ENCODE data around the gene CTBP2. TPM values are rescaled to one million over a fixed set of nuclear protein-coding genes. Genes with fewer than 3 reads are reported as not detected.

Gene CTBP2
- polyA plus RNA-seq, 1 donor from 2014 or later: 0.50 TPM

DNA sequence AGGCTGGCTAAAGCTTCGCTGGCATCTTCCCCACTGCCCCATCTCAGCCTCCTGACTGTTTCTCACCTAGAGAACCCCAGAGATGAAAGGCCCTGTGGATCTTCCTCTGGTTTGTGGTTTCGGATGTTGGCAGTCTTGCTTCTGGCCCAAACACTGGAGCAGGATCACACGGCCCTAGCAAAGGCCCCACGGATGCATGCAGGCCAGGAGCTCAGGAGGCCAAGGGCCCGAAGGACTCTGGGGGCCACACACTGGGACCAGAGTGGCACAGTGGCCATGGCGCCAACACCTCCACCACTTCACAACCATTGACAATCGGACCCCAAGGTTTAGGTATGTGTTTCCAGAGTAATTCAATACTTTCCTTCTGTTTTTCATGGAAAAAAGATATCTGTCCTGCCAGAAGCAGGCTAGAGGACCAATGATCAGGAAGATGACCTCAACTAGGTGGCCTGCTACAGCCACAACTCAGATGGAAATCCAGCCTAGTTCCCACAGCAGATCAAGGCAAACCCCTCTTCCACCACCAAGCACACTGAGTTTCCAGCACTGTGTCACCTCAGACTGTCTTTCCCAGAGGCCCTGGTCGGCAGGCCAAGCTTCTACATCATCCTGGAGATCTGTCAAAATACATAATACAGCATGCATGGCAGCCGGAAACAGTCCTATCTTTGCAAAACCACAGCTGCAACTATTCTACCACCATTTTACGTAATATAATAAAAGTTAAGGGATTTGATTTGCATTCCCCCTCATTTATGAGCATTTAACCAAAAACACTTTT is 53.0 kb downstream of the CTBP2 start:
- Mint-ChIP-seq H3K4me3 (no peak overlapping the region), H3K27ac (peak overlapping the region in 1 of 3 donors; percentile 64), H3K9me3 (peaks cover 2 to 9% (median 3%) of the 10 kb centered on the region in 3 donors), H3K36me3 (peaks cover 6% of the 10 kb centered on the region), H3K27me3 (peaks cover 14% of the 10 kb centered on the region), H3K4me1 (no peaks in the 10 kb centered on the region)

DNA sequence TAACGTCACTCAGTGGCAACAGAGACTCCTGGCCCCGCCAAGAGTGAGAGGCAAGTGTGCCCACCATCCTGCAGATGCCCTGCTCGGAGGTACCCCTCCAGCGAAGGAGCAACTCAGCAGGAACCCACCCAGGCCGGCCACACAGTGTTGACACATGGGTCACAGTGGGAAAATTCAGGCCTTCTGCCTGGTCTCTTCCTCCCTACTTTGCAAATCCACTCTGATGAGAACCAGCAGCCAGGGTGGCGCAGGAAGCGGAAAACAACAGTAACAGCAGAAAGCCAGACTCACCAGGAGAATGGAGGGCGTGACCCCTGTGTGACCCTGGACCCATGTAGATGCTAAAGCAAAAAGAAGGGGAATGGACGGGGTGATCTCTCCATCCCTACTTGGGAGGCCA is 53.8 kb downstream of the CTBP2 start:
- Mint-ChIP-seq H3K4me1 (no peaks in the 10 kb centered on the region), H3K27me3 (peaks cover 12% of the 10 kb centered on the region), H3K9me3 (peaks cover 2 to 9% (median 3%) of the 10 kb centered on the region in 3 donors), H3K27ac (no peak overlapping the region), H3K36me3 (peaks cover 3% of the 10 kb centered on the region), H3K4me3 (no peak overlapping the region)

- no peak overlapping the region for H3K4me3 Mint-ChIP-seq
- H3K4me1 Mint-ChIP-seq: no peaks in the 10 kb centered on the region
- H3K9me3 Mint-ChIP-seq: peaks cover 2 to 9% (median 3%) of the 10 kb centered on the region in 3 donors
- peaks cover 8% of the 10 kb centered on the region for H3K27me3 Mint-ChIP-seq
- H3K27ac Mint-ChIP-seq: no peak overlapping the region
- peaks cover 2% of the 10 kb centered on the region for H3K36me3 Mint-ChIP-seq
These were observed 54.6 kb downstream of the CTBP2 start for GRCh38 chr10:125105706-125106255.

- H3K27me3 Mint-ChIP-seq: peaks cover 9% of the 10 kb centered on the region
- no peaks in the 10 kb centered on the region for H3K4me1 Mint-ChIP-seq
- peaks cover 2 to 9% (median 3%) of the 10 kb centered on the region in 3 donors for H3K9me3 Mint-ChIP-seq
- H3K4me3 Mint-ChIP-seq: no peak overlapping the region
- no peak overlapping the region for H3K27ac Mint-ChIP-seq
- H3K36me3 Mint-ChIP-seq: peaks cover 2% of the 10 kb centered on the region
These were observed 55.2 kb downstream of the CTBP2 start for GRCh38 chr10:125105155-125105554.

- Mint-ChIP-seq H3K27me3 (peaks cover 11% of the 10 kb centered on the region), H3K9me3 (peaks cover 2 to 9% (median 3%) of the 10 kb centered on the region in 3 donors), H3K27ac (no peak overlapping the region), H3K4me3 (no peak overlapping the region), H3K4me1 (no peaks in the 10 kb centered on the region), H3K36me3 (peaks cover 2% of the 10 kb centered on the region)
These were observed 55.8 kb downstream of the CTBP2 start for GRCh38 chr10:125104559-125104958.

GRCh38 chr10:125103924-125104323 is 56.4 kb downstream of the CTBP2 start:
- H3K27ac Mint-ChIP-seq: no peak overlapping the region
- H3K9me3 Mint-ChIP-seq: peaks cover 2 to 9% (median 3%) of the 10 kb centered on the region in 3 donors
- H3K4me1 Mint-ChIP-seq: no peaks in the 10 kb centered on the region
- H3K4me3 Mint-ChIP-seq: no peak overlapping the region
- H3K36me3 Mint-ChIP-seq: peaks cover 2% of the 10 kb centered on the region
- H3K27me3 Mint-ChIP-seq: peaks cover 10% of the 10 kb centered on the region

- H3K27me3 Mint-ChIP-seq: peaks cover 10% of the 10 kb centered on the region
- H3K36me3 Mint-ChIP-seq: peaks cover 2% of the 10 kb centered on the region
- no peaks in the 10 kb centered on the region for H3K4me1 Mint-ChIP-seq
- H3K27ac Mint-ChIP-seq: no peak overlapping the region
- peaks cover 2 to 9% (median 3%) of the 10 kb centered on the region in 3 donors for H3K9me3 Mint-ChIP-seq
- H3K4me3 Mint-ChIP-seq: no peak overlapping the region
These were observed 56.9 kb downstream of the CTBP2 start for GRCh38 chr10:125103466-125103865.

GRCh38 chr10:125102821-125103220 is 57.5 kb downstream of the CTBP2 start:
- Mint-ChIP-seq H3K4me1 (no peaks in the 10 kb centered on the region), H3K27ac (no peak overlapping the region), H3K4me3 (no peak overlapping the region), H3K27me3 (peaks cover 9% of the 10 kb centered on the region), H3K9me3 (peaks cover under 1 to 7% (median 2%) of the 10 kb centered on the region in 3 donors), H3K36me3 (no peaks in the 10 kb centered on the region)

DNA sequence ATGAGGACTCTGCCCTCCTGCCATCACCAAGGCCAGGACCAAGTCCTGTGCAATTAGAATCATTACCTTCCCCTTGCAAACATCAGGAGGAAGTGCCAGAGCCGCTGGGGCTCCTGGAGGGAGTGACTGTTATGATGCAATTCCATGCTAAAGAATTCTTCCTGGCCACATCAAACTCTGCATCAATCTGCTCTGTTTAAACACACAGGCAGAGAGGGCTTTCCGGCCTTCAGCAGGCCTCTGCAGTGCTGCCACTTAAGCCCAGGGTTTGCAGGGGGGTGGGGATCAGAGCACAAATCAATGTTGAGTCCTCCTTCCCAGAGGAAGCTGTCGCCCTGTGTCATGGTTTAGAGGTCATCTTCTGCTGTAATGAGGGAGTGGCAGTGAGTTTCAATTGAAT is 58.1 kb downstream of the CTBP2 start:
- H3K27me3 Mint-ChIP-seq: peaks cover 9% of the 10 kb centered on the region
- no peak overlapping the region for H3K27ac Mint-ChIP-seq
- no peak overlapping the region for H3K4me3 Mint-ChIP-seq
- H3K4me1 Mint-ChIP-seq: no peaks in the 10 kb centered on the region
- peaks cover 0 to 1% (median 0%) of the 10 kb centered on the region in 3 donors for H3K9me3 Mint-ChIP-seq
- H3K36me3 Mint-ChIP-seq: no peaks in the 10 kb centered on the region

- no peaks in the 10 kb centered on the region for H3K9me3 Mint-ChIP-seq
- no peaks in the 10 kb centered on the region for H3K4me1 Mint-ChIP-seq
- no peak overlapping the region for H3K27ac Mint-ChIP-seq
- H3K27me3 Mint-ChIP-seq: peaks cover 9% of the 10 kb centered on the region
- H3K4me3 Mint-ChIP-seq: no peak overlapping the region
- no peaks in the 10 kb centered on the region for H3K36me3 Mint-ChIP-seq
These were observed 58.8 kb downstream of the CTBP2 start for GRCh38 chr10:125101581-125101980.

DNA sequence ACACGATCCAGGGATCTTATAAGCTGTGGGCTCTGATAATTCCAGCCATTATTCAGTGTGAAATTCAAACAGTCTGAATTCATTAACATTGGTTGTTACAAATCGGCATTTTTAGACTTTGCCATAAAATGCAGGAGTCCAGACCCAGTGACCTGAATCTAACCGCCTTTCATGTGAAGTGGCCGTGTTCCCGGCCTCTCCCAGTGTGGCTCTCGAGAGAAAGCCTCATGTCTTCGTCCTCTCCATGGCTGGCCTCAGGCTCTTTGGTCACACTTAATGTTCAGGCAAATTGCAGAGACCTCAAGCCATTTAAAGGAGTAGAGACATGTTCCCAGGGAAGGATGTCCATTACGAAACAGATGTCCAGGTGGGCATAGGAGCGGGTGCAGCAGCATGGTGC is 59.3 kb downstream of the CTBP2 start:
- H3K4me1 Mint-ChIP-seq: no peaks in the 10 kb centered on the region
- no peaks in the 10 kb centered on the region for H3K36me3 Mint-ChIP-seq
- no peak overlapping the region for H3K27ac Mint-ChIP-seq
- peaks cover 9% of the 10 kb centered on the region for H3K27me3 Mint-ChIP-seq
- no peak overlapping the region for H3K4me3 Mint-ChIP-seq
- no peaks in the 10 kb centered on the region for H3K9me3 Mint-ChIP-seq

GRCh38 chr10:125097409-125098070 is 62.8 kb downstream of the CTBP2 start:
- peak overlapping the region in 1 of 3 donors; percentile 31 for H3K27ac Mint-ChIP-seq
- no peaks in the 10 kb centered on the region for H3K4me1 Mint-ChIP-seq
- H3K9me3 Mint-ChIP-seq: no peaks in the 10 kb centered on the region
- H3K27me3 Mint-ChIP-seq: peaks cover 16% of the 10 kb centered on the region
- no peaks in the 10 kb centered on the region for H3K36me3 Mint-ChIP-seq
- no peak overlapping the region for H3K4me3 Mint-ChIP-seq

GRCh38 chr10:125096975-125097374 is 63.4 kb downstream of the CTBP2 start:
- Mint-ChIP-seq H3K27ac (no peak overlapping the region), H3K4me1 (no peaks in the 10 kb centered on the region), H3K9me3 (no peaks in the 10 kb centered on the region), H3K4me3 (no peak overlapping the region), H3K27me3 (peaks cover 16% of the 10 kb centered on the region), H3K36me3 (no peaks in the 10 kb centered on the region)

DNA sequence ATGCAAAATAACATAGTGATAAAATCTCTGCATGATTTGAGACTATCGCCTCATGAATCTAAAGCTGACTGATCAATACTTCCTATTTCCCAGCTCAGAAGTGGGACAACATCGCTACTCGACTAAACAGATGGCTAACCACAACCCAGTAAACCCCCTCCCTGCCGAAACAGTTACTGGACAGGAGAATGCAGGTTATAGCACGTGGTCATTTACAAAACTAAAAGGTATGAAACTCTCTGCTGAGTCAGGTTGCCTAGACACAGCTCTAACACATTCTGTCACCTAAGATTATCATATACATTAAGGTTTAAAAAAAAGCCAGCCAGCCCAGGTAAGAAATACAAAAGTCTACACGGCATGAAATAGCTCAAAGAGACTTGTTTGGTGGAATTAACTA is 64.0 kb downstream of the CTBP2 start:
- Mint-ChIP-seq H3K4me1 (no peaks in the 10 kb centered on the region), H3K9me3 (no peaks in the 10 kb centered on the region), H3K27me3 (peaks cover 16% of the 10 kb centered on the region), H3K27ac (no peak overlapping the region), H3K4me3 (no peak overlapping the region), H3K36me3 (no peaks in the 10 kb centered on the region)

GRCh38 chr10:125095776-125096175 is 64.6 kb downstream of the CTBP2 start:
- Mint-ChIP-seq H3K4me3 (no peak overlapping the region), H3K27ac (no peak overlapping the region), H3K9me3 (no peaks in the 10 kb centered on the region), H3K4me1 (no peaks in the 10 kb centered on the region), H3K27me3 (peaks cover 19% of the 10 kb centered on the region), H3K36me3 (no peaks in the 10 kb centered on the region)
